ENCODE results near the gene SBF2.

Gene SBF2

GRCh38 chr11:9982127-9982795, 311.8 kb downstream of the SBF2 start:
- peak overlapping the region; percentile 49 for H3K4me2 ChIP-seq (ENCODE audit: low read length, poor library complexity, severe bottlenecking)
- H2BK5ac ChIP-seq (ENCODE audit: low read depth, low read length, poor library complexity, severe bottlenecking) = no peak overlapping the region
- H2AFZ ChIP-seq (ENCODE audit: low read depth, low read length) = no peak overlapping the region
- WGBS = 95% methylated on average over 4 of the region's 6 CpGs
- no peak overlapping the region for H3K14ac ChIP-seq (ENCODE audit: low read length in 2 of 2)
- no peak overlapping the region for H3K23ac ChIP-seq (ENCODE audit: low read length in 2 of 2)
- H3K9ac ChIP-seq (ENCODE audit: low read length) = peak overlapping the region; percentile 72
- peaks cover 3% of the 10 kb centered on the region for H3K9me3 ChIP-seq (ENCODE audit: control insufficient read depth, low read length)
- H3K79me1 ChIP-seq (replicated peaks; ENCODE audit: low read length, poor library complexity, severe bottlenecking) = peaks cover 7% of the 10 kb centered on the region
- H2AK5ac ChIP-seq (ENCODE audit: low read length, severe bottlenecking) = peak overlapping the region; percentile 79
- no peak overlapping the region for H4K8ac ChIP-seq (ENCODE audit: low read length)
- H3K27ac ChIP-seq (ENCODE audit: low read length, poor library complexity, severe bottlenecking) = peak overlapping the region; percentile 87
- H2BK120ac ChIP-seq (ENCODE audit: low read depth, low read length) = no peak overlapping the region
- H3K4me1 ChIP-seq (ENCODE audit: control insufficient read depth, insufficient read depth, low read depth, low read length) = peaks cover 5% of the 10 kb centered on the region
- H3K27me3 ChIP-seq (ENCODE audit: control insufficient read depth in 1 of 2, insufficient read depth in 1 of 2, low read length in 2 of 2) = no peaks in the 10 kb centered on the region
- H4K91ac ChIP-seq (ENCODE audit: low read length) = no peak overlapping the region
- no peak for DNase-seq
- H3K36me3 ChIP-seq (ENCODE audit: control insufficient read depth in 1 of 2, insufficient read depth in 2 of 2, low read depth in 1 of 2, low read length in 2 of 2) = peaks cover 9 to 14% of the 10 kb centered on the region in 2 experiments
- no peak overlapping the region for H2BK15ac ChIP-seq (ENCODE audit: low read depth, poor library complexity, severe bottlenecking)
- no peak overlapping the region for H3K4ac ChIP-seq (ENCODE audit: low read depth in 1 of 2, low read length in 2 of 2)
- H3K18ac ChIP-seq (ENCODE audit: low read depth in 1 of 2, low read length in 2 of 2) = no peak overlapping the region
- peak overlapping the region in 1 of 2 experiments; percentile 20 for H3K4me3 ChIP-seq (ENCODE audit: insufficient read depth in 1 of 2, low read depth in 1 of 2, low read length in 2 of 2)
- no peak overlapping the region for H2BK12ac ChIP-seq (ENCODE audit: low read length in 2 of 2)

- no CpG with 5 or more reads among the region's 1 CpG for WGBS
- Histone ChIP-seq H3K18ac (ENCODE audit: low read depth in 1 of 2, low read length in 2 of 2) (no peak overlapping the region), H3K27me3 (ENCODE audit: control insufficient read depth in 1 of 2, insufficient read depth in 1 of 2, low read length in 2 of 2) (no peaks in the 10 kb centered on the region)
These were observed 313.1 kb downstream of the SBF2 start for GRCh38 chr11:9980931-9981330.

DNA sequence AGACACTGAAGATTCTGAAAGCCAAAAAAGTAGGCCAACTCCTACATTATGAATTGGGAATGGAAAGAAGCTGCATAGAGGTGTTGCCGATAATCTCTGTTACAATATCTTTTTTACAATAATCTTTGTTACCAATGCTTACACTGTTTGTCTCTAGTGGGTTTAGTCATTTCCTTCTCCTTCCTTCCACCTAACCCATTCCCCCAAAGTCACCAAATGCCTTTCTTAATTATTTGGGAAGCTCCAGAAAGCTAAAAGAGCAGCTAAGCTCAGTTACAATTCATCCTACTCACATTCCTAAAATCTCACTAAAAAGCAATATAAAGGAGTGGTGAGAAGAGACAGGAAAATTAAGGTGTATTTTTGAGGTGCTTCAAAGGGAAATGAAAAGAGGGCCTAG, 316.5 kb downstream of the SBF2 start:
- WGBS = no CpG with 5 or more reads among the region's 1 CpG
- H2BK120ac ChIP-seq (ENCODE audit: low read depth, low read length) = no peak overlapping the region
- H4K8ac ChIP-seq (ENCODE audit: low read length) = no peak overlapping the region
- no peak overlapping the region for H3K18ac ChIP-seq (ENCODE audit: low read depth in 1 of 2, low read length in 2 of 2)
- DNase-seq = no peak
- H3K27ac ChIP-seq (ENCODE audit: low read length, poor library complexity, severe bottlenecking) = no peak overlapping the region
- peaks cover 9% of the 10 kb centered on the region for H3K79me1 ChIP-seq (replicated peaks; ENCODE audit: low read length, poor library complexity, severe bottlenecking)
- H3K9ac ChIP-seq (ENCODE audit: low read length) = peak overlapping the region; percentile 2
- no peaks in the 10 kb centered on the region for H3K9me3 ChIP-seq (ENCODE audit: control insufficient read depth, low read length)
- H2AFZ ChIP-seq (ENCODE audit: low read depth, low read length) = no peak overlapping the region
- no peak overlapping the region for H3K4ac ChIP-seq (ENCODE audit: low read depth in 1 of 2, low read length in 2 of 2)
- no peak overlapping the region for H3K14ac ChIP-seq (ENCODE audit: low read length in 2 of 2)
- peaks cover 5 to 10% of the 10 kb centered on the region in 2 experiments for H3K36me3 ChIP-seq (ENCODE audit: control insufficient read depth in 1 of 2, insufficient read depth in 2 of 2, low read depth in 1 of 2, low read length in 2 of 2)
- H3K4me3 ChIP-seq (ENCODE audit: insufficient read depth in 1 of 2, low read depth in 1 of 2, low read length in 2 of 2) = no peak overlapping the region
- H2AK5ac ChIP-seq (ENCODE audit: low read length, severe bottlenecking) = no peak overlapping the region
- no peak overlapping the region for H2BK12ac ChIP-seq (ENCODE audit: low read length in 2 of 2)
- H3K27me3 ChIP-seq (ENCODE audit: control insufficient read depth in 1 of 2, insufficient read depth in 1 of 2, low read length in 2 of 2) = no peaks in the 10 kb centered on the region
- H4K91ac ChIP-seq (ENCODE audit: low read length) = no peak overlapping the region
- no peak overlapping the region for H3K4me2 ChIP-seq (ENCODE audit: low read length, poor library complexity, severe bottlenecking)
- H2BK5ac ChIP-seq (ENCODE audit: low read depth, low read length, poor library complexity, severe bottlenecking) = no peak overlapping the region
- peaks cover 3% of the 10 kb centered on the region for H3K4me1 ChIP-seq (ENCODE audit: control insufficient read depth, insufficient read depth, low read depth, low read length)
- H3K23ac ChIP-seq (ENCODE audit: low read length in 2 of 2) = no peak overlapping the region
- H2BK15ac ChIP-seq (ENCODE audit: low read depth, poor library complexity, severe bottlenecking) = no peak overlapping the region

More at GRCh38 chr11:9980931-9981330, 313.1 kb downstream of the SBF2 start:
- no peak overlapping the region for H4K8ac ChIP-seq (ENCODE audit: low read length)
- no peak overlapping the region for H2AFZ ChIP-seq (ENCODE audit: low read depth, low read length)
- H3K27ac ChIP-seq (ENCODE audit: low read length, poor library complexity, severe bottlenecking) = peak overlapping the region; percentile 33
- H2AK5ac ChIP-seq (ENCODE audit: low read length, severe bottlenecking) = peak overlapping the region; percentile 76
- H3K79me1 ChIP-seq (replicated peaks; ENCODE audit: low read length, poor library complexity, severe bottlenecking) = peaks cover 9% of the 10 kb centered on the region
- H3K9ac ChIP-seq (ENCODE audit: low read length) = peak overlapping the region; percentile 25
- no peaks in the 10 kb centered on the region for H3K9me3 ChIP-seq (ENCODE audit: control insufficient read depth, low read length)
- H2BK12ac ChIP-seq (ENCODE audit: low read length in 2 of 2) = no peak overlapping the region
- no peak for DNase-seq
- no peak overlapping the region for H3K14ac ChIP-seq (ENCODE audit: low read length in 2 of 2)
- H2BK15ac ChIP-seq (ENCODE audit: low read depth, poor library complexity, severe bottlenecking) = no peak overlapping the region
- H3K23ac ChIP-seq (ENCODE audit: low read length in 2 of 2) = no peak overlapping the region
- peaks cover 10 to 11% of the 10 kb centered on the region in 2 experiments for H3K36me3 ChIP-seq (ENCODE audit: control insufficient read depth in 1 of 2, insufficient read depth in 2 of 2, low read depth in 1 of 2, low read length in 2 of 2)
- H3K4me2 ChIP-seq (ENCODE audit: low read length, poor library complexity, severe bottlenecking) = no peak overlapping the region
- no peak overlapping the region for H2BK5ac ChIP-seq (ENCODE audit: low read depth, low read length, poor library complexity, severe bottlenecking)
- no peak overlapping the region for H3K4me3 ChIP-seq (ENCODE audit: insufficient read depth in 1 of 2, low read depth in 1 of 2, low read length in 2 of 2)
- H3K4ac ChIP-seq (ENCODE audit: low read depth in 1 of 2, low read length in 2 of 2) = no peak overlapping the region
- H4K91ac ChIP-seq (ENCODE audit: low read length) = no peak overlapping the region
- peaks cover 5% of the 10 kb centered on the region for H3K4me1 ChIP-seq (ENCODE audit: control insufficient read depth, insufficient read depth, low read depth, low read length)
- H2BK120ac ChIP-seq (ENCODE audit: low read depth, low read length) = no peak overlapping the region

DNA sequence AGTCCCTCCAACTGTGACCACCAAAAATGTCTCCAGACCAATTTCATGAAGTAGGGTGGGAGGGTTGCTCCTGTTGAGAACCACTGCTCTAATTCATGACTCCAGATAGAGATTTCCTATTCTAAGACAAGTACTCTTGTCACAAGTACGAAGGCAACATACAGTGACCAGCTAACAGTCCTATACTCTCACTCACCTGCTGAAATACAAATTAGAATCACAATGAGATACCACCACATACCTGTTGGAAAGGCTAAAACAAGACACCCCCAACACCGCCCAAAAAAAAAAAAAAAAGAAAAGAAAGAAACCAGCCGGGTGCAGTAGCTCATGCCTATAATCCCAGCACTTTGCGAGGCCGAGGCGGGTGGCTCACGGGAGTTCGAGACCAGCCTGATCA, 319.6 kb downstream of the SBF2 start:
- Histone ChIP-seq H3K9ac (ENCODE audit: low read length) (no peak overlapping the region), H3K36me3 (ENCODE audit: control insufficient read depth in 1 of 2, insufficient read depth in 2 of 2, low read depth in 1 of 2, low read length in 2 of 2) (peaks cover 5 to 14% of the 10 kb centered on the region in 2 experiments), H3K9me3 (ENCODE audit: control insufficient read depth, low read length) (no peaks in the 10 kb centered on the region), H3K4me2 (ENCODE audit: low read length, poor library complexity, severe bottlenecking) (no peak overlapping the region), H2BK15ac (ENCODE audit: low read depth, poor library complexity, severe bottlenecking) (no peak overlapping the region), H3K79me1 (replicated peaks; ENCODE audit: low read length, poor library complexity, severe bottlenecking) (peaks cover 9% of the 10 kb centered on the region), H3K4me3 (ENCODE audit: insufficient read depth in 1 of 2, low read depth in 1 of 2, low read length in 2 of 2) (no peak overlapping the region), H3K4me1 (ENCODE audit: control insufficient read depth, insufficient read depth, low read depth, low read length) (peaks cover 2% of the 10 kb centered on the region), H3K4ac (ENCODE audit: low read depth in 1 of 2, low read length in 2 of 2) (no peak overlapping the region), H3K27ac (ENCODE audit: low read length, poor library complexity, severe bottlenecking) (no peak overlapping the region), H3K27me3 (ENCODE audit: control insufficient read depth in 1 of 2, insufficient read depth in 1 of 2, low read length in 2 of 2) (no peaks in the 10 kb centered on the region), H2AFZ (ENCODE audit: low read depth, low read length) (no peak overlapping the region), H2BK5ac (ENCODE audit: low read depth, low read length, poor library complexity, severe bottlenecking) (no peak overlapping the region), H3K23ac (ENCODE audit: low read length in 2 of 2) (no peak overlapping the region), H2BK12ac (ENCODE audit: low read length in 2 of 2) (no peak overlapping the region), H3K14ac (ENCODE audit: low read length in 2 of 2) (no peak overlapping the region), H2BK120ac (ENCODE audit: low read depth, low read length) (no peak overlapping the region), H2AK5ac (ENCODE audit: low read length, severe bottlenecking) (no peak overlapping the region), H3K18ac (ENCODE audit: low read depth in 1 of 2, low read length in 2 of 2) (no peak overlapping the region), H4K8ac (ENCODE audit: low read length) (no peak overlapping the region), H4K91ac (ENCODE audit: low read length) (no peak overlapping the region)
- no peak for DNase-seq
- WGBS = 96% methylated on average over 6 of the region's 8 CpGs

Measured in mesenchymal stem cell (in vitro differentiated cells and primary cell).